ENCODE measurements around the gene ARRB1. TPM values are rescaled to one million over a fixed set of nuclear protein-coding genes. Genes with fewer than 3 reads are reported as not detected.
A peak's percentile ranks its signal among the peaks of the same experiment; 100 is the strongest.

The ARRB1 gene
- total and polyA plus RNA-seq, 4 donors: 5.8 to 76.1 (median 21.0) TPM

DNA sequence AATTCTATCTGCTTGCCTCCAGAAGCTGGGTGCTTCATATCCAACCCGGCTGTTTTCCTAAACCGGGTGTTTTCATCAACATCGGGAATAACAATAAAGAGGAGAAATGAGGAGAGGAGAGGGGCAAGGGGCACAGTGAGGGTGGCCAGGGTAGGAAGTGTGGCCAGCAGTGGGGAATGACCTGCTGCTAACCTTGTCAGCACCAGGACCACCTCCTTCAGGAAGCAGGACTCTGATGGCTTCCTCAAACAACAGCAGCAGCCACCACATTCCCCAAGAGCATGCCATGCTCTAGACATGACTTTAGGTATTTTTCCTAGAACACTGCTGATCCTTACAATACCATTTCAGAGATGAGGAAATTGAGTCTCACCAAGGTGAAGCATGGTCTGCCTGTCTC, 58.5 kb downstream of the ARRB1 start:
- WGBS, 2 donors: 72 to 83% methylated on average over 3 of the region's 3 CpGs
- DNase-seq (no peak), ATAC-seq (ENCODE audit: low FRiP score) (no peak)
- H3K36me3 ChIP-seq (ENCODE audit: control insufficient read depth in 1 of 2, insufficient read depth in 2 of 2, low read length in 1 of 2): no peaks in the 10 kb centered on the region
- H3K4me1 ChIP-seq (ENCODE audit: control insufficient read depth in 1 of 2, insufficient read depth in 2 of 2, low read length in 2 of 2): no peaks in the 10 kb centered on the region
- intact Hi-C loops (cut with DNase I): no loop called here
- H3K27me3 ChIP-seq (ENCODE audit: control insufficient read depth in 1 of 2, insufficient read depth in 2 of 2, low read length in 1 of 2): no peaks in the 10 kb centered on the region
- no peak overlapping the region for H3K27ac ChIP-seq (ENCODE audit: low read depth in 1 of 2, low read length in 2 of 2)
- no peaks in the 10 kb centered on the region for H3K9me3 ChIP-seq (ENCODE audit: control insufficient read depth, low read length)
- H3K4me3 ChIP-seq (ENCODE audit: low read length in 2 of 2): no peak overlapping the region

DNA sequence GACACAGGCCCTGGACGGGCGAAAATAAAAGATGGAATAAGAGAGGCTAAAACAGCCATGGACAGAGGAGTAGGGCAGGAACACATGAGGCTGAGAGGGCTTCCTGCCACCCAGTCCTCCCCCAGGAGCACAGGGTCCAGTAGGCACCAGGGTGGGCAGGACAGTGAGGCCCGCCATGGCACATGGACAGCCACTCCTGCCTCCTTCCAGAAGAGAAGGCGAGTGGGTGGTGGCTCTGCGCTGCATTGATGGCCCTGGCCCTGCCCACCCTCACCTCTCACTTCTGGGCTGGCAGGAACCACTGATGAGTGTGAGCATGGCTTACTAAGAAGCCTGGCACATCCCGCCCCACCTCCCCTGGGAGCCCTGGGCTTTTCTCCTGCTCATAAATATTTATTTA, 59.7 kb downstream of the ARRB1 start:
- intact Hi-C loops (cut with DNase I): no loop called here
- Histone ChIP-seq H3K27me3 (ENCODE audit: control insufficient read depth in 1 of 2, insufficient read depth in 2 of 2, low read length in 1 of 2) (no peaks in the 10 kb centered on the region), H3K9me3 (ENCODE audit: control insufficient read depth, low read length) (no peaks in the 10 kb centered on the region), H3K36me3 (ENCODE audit: control insufficient read depth in 1 of 2, insufficient read depth in 2 of 2, low read length in 1 of 2) (no peaks in the 10 kb centered on the region), H3K27ac (ENCODE audit: low read depth in 1 of 2, low read length in 2 of 2) (no peak overlapping the region), H3K4me1 (ENCODE audit: control insufficient read depth in 1 of 2, insufficient read depth in 2 of 2, low read length in 2 of 2) (no peaks in the 10 kb centered on the region), H3K4me3 (ENCODE audit: low read length in 2 of 2) (no peak overlapping the region)
- 88 to 96% methylated on average over 6 of the region's 6 CpGs for WGBS, 2 donors
- ATAC-seq (ENCODE audit: low FRiP score) (no peak), DNase-seq (no peak)

DNA sequence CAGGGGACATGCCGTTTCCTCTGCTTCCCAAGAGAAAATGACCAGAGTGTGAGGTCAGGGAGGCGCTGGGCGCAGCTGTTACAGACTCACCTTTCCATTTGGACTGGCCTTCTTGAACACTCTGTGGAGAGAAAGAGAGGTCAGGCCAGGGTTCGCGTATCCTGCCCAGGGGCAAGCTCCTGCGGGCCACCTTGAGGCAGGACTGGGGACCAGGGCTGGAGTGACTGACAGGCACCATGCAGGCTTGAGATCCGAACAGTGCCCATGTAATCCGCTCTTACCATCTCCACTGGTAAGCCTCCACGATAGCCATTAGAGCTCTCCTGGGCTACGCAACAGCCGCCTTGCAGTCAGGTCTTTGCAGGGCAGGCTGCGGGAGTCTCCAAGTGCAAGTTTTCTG, 61.5 kb downstream of the ARRB1 start:
- no peak overlapping the region for H3K27ac ChIP-seq (ENCODE audit: low read depth in 1 of 2, low read length in 2 of 2)
- ATAC-seq (ENCODE audit: low FRiP score) (no peak), DNase-seq (peak in 1 of 2 donors; percentile 48)
- intact Hi-C loops (cut with DNase I): loop anchor here in 1 of 2 donors (10.0 kb wide), 1 partner anchor 245 kb away; no protein-coding TSS in a partner anchor
- no peak overlapping the region for H3K4me3 ChIP-seq (ENCODE audit: low read length in 2 of 2)
- WGBS, 2 donors: 91 to 92% methylated on average over 12 of the region's 12 CpGs
- H3K36me3 ChIP-seq (ENCODE audit: control insufficient read depth in 1 of 2, insufficient read depth in 2 of 2, low read length in 1 of 2): no peaks in the 10 kb centered on the region
- no peaks in the 10 kb centered on the region for H3K9me3 ChIP-seq (ENCODE audit: control insufficient read depth, low read length)
- no peaks in the 10 kb centered on the region for H3K4me1 ChIP-seq (ENCODE audit: control insufficient read depth in 1 of 2, insufficient read depth in 2 of 2, low read length in 2 of 2)
- H3K27me3 ChIP-seq (ENCODE audit: control insufficient read depth in 1 of 2, insufficient read depth in 2 of 2, low read length in 1 of 2): no peaks in the 10 kb centered on the region

DNA sequence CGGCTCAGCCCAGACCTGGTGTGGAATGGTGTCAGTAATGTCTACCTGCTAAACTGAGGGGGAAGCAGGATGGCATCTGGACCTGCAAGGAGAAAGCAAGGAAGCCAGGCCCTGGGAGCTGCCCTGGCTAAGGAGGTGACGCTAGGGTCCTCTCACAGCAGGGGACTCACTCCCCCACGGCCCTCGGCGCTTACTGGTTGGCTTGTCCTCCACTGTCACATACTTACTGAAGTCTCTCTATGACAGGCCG, 62.0 kb downstream of the ARRB1 start:
- 69 to 71% methylated on average over 6 of the region's 6 CpGs for WGBS, 2 donors

DNA sequence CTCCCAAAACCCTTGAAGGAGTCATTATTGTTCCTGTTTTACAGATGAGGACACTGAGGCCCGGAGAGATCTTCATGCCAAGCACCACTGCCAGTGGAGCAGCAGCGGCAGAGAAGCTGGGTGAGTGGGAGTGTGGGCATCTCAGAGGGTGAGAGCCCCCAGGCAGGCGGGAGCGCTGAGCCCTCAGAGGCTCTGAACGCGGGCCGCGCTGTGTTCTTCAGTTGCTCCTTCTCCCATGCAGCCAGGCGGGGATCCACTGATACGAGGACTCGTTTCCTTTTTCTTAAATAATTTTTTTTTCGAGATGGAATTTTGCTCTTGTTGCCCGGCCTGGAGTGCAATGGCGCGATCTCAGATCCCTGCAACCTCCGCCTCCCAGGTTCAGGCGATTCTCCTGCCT, 63.9 kb downstream of the ARRB1 start:
- no peaks in the 10 kb centered on the region for H3K4me1 ChIP-seq (ENCODE audit: control insufficient read depth in 1 of 2, insufficient read depth in 2 of 2, low read length in 2 of 2)
- no peak overlapping the region for H3K27ac ChIP-seq (ENCODE audit: low read depth in 1 of 2, low read length in 2 of 2)
- intact Hi-C loops (cut with DNase I): loop anchor here in 1 of 2 donors (10.0 kb wide), 1 partner anchor 247 kb away; no protein-coding TSS in a partner anchor
- H3K4me3 ChIP-seq (ENCODE audit: low read length in 2 of 2): no peak overlapping the region
- WGBS, 2 donors: 97 to 98% methylated on average over 17 of the region's 17 CpGs
- H3K9me3 ChIP-seq (ENCODE audit: control insufficient read depth, low read length): no peaks in the 10 kb centered on the region
- no peaks in the 10 kb centered on the region for H3K27me3 ChIP-seq (ENCODE audit: control insufficient read depth in 1 of 2, insufficient read depth in 2 of 2, low read length in 1 of 2)
- ATAC-seq (ENCODE audit: low FRiP score) (no peak), DNase-seq (peak in 1 of 2 donors; percentile 61)
- H3K36me3 ChIP-seq (ENCODE audit: control insufficient read depth in 1 of 2, insufficient read depth in 2 of 2, low read length in 1 of 2): no peaks in the 10 kb centered on the region

More for the DNA sequence above, 62.0 kb downstream of the ARRB1 start:
- no peaks in the 10 kb centered on the region for H3K27me3 ChIP-seq (ENCODE audit: control insufficient read depth in 1 of 2, insufficient read depth in 2 of 2, low read length in 1 of 2)
- no peaks in the 10 kb centered on the region for H3K36me3 ChIP-seq (ENCODE audit: control insufficient read depth in 1 of 2, insufficient read depth in 2 of 2, low read length in 1 of 2)
- no peak for ATAC-seq (ENCODE audit: low FRiP score)
- intact Hi-C loops (cut with DNase I): loop anchor here in 1 of 2 donors (10.0 kb wide), 1 partner anchor 245 kb away; no protein-coding TSS in a partner anchor
- DNase-seq: peak in 1 of 2 donors; percentile 59
- H3K4me3 ChIP-seq (ENCODE audit: low read length in 2 of 2): no peak overlapping the region
- H3K27ac ChIP-seq (ENCODE audit: low read depth in 1 of 2, low read length in 2 of 2): no peak overlapping the region
- no peaks in the 10 kb centered on the region for H3K4me1 ChIP-seq (ENCODE audit: control insufficient read depth in 1 of 2, insufficient read depth in 2 of 2, low read length in 2 of 2)
- H3K9me3 ChIP-seq (ENCODE audit: control insufficient read depth, low read length): no peaks in the 10 kb centered on the region

DNA sequence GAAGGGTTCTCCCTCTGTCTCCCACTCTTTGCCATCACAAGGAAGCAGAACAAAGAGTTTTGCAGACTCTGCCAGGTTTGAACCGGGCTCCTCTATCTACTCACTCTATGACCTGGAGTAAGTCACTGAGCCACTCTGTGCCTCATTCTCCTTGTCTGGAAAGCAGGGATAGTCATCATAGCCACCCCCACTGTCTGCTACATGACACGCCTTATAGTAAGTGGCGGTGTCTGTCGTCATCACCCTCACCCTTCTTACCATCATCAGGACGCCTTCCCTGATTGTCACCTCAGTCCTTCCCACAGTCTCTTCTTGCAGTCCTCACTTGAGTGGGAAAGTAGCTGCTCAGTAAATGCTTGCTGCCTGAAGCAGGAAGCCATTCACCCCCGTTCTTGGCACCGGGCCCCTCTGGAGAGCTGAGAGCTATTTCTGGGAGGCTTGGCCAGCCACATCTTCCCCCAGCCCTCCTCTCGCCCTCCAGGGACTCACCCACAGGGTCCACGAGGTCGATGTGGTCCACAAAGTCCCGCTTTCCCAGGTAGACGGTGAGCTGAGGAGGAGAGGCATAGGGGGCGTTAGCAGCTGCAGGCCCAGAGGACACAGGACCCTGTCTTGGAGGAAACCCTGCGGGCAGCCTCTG, 64.5 kb downstream of the ARRB1 start:
- Histone ChIP-seq H3K9me3 (ENCODE audit: control insufficient read depth, low read length) (no peaks in the 10 kb centered on the region), H3K4me1 (ENCODE audit: control insufficient read depth in 1 of 2, insufficient read depth in 2 of 2, low read length in 2 of 2) (no peaks in the 10 kb centered on the region), H3K27ac (ENCODE audit: low read depth in 1 of 2, low read length in 2 of 2) (no peak overlapping the region), H3K36me3 (ENCODE audit: control insufficient read depth in 1 of 2, insufficient read depth in 2 of 2, low read length in 1 of 2) (no peaks in the 10 kb centered on the region), H3K4me3 (ENCODE audit: low read length in 2 of 2) (no peak overlapping the region), H3K27me3 (ENCODE audit: control insufficient read depth in 1 of 2, insufficient read depth in 2 of 2, low read length in 1 of 2) (no peaks in the 10 kb centered on the region)
- intact Hi-C loops (cut with DNase I): loop anchor here in 1 of 2 donors (10.0 kb wide), 1 partner anchor 248 kb away; no protein-coding TSS in a partner anchor
- 72 to 73% methylated on average over 14 of the region's 14 CpGs for WGBS, 2 donors
- DNase-seq (no peak), ATAC-seq (ENCODE audit: low FRiP score) (no peak)

DNA sequence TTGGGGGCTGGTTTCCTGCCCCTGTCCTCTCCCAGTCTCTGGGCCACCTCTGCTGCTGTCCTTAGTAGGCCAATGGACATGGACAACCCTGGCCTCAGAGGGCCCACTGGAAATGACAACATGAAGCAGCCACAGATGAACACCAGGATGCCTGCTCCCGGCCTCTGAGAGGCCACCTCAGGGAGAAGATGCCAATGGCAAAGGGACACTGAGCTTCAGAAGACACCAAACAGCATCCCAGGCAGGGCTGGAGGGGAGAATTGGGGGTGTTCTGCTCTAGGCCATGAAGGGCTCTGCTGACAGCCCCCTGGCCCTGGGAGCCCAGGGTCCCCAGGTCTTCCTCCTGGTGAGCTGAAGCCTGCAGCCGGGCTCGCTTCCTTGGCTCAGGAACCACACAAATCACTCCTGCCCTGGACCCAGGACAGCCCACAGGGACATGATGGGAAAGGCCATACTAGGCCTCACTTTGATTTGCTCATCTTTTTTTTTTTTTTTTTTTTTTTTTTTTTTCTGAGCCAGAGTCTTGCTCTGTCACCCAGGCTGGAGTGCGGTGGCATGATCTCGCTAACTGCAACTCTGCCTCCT, 65.6 kb downstream of the ARRB1 start:
- H3K27me3 ChIP-seq (ENCODE audit: control insufficient read depth in 1 of 2, insufficient read depth in 2 of 2, low read length in 1 of 2): no peaks in the 10 kb centered on the region
- no peaks in the 10 kb centered on the region for H3K36me3 ChIP-seq (ENCODE audit: control insufficient read depth in 1 of 2, insufficient read depth in 2 of 2, low read length in 1 of 2)
- H3K4me3 ChIP-seq (ENCODE audit: low read length in 2 of 2): no peak overlapping the region
- intact Hi-C loops (cut with DNase I): loop anchor here in 1 of 2 donors (10.0 kb wide), 1 partner anchor 249 kb away; no protein-coding TSS in a partner anchor
- WGBS, 2 donors: 99 to 100% methylated on average over 5 of the region's 5 CpGs
- no peak overlapping the region for H3K27ac ChIP-seq (ENCODE audit: low read depth in 1 of 2, low read length in 2 of 2)
- H3K9me3 ChIP-seq (ENCODE audit: control insufficient read depth, low read length): no peaks in the 10 kb centered on the region
- peak in 1 of 2 donors; percentile 42 for DNase-seq
- no peaks in the 10 kb centered on the region for H3K4me1 ChIP-seq (ENCODE audit: control insufficient read depth in 1 of 2, insufficient read depth in 2 of 2, low read length in 2 of 2)
- no peak for ATAC-seq (ENCODE audit: low FRiP score)

DNA sequence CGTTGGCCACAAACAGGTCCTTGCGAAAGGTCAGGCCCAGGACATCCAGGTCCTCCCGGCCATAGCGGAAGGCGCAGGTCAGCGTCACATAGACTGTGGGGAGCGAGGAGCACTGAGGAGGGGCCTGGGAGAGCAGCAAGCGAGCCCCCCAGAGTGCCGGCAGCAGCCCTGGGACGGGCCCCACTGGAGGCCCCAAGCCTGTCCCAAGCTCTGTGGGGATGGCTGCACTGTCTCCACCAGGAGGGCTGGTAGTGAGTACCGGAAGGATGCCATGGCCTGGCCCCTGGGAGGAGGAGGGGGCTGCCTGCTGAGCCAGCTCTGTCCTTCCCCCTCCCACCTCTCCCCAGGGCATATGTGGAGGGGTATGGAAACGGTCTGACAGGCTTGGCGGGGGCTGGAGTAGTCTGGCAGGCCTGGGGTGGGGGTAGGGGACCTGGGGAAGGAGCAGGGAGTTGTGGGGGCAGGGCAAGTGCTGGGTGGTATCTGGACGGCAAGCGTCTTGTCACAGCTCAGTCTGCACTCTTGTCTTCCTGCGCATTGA, 68.0 kb downstream of the ARRB1 start:
- Histone ChIP-seq H3K9me3 (ENCODE audit: control insufficient read depth, low read length) (no peaks in the 10 kb centered on the region), H3K27ac (ENCODE audit: low read depth in 1 of 2, low read length in 2 of 2) (no peak overlapping the region), H3K27me3 (ENCODE audit: control insufficient read depth in 1 of 2, insufficient read depth in 2 of 2, low read length in 1 of 2) (no peaks in the 10 kb centered on the region), H3K36me3 (ENCODE audit: control insufficient read depth in 1 of 2, insufficient read depth in 2 of 2, low read length in 1 of 2) (no peaks in the 10 kb centered on the region), H3K4me3 (ENCODE audit: low read length in 2 of 2) (no peak overlapping the region), H3K4me1 (ENCODE audit: control insufficient read depth in 1 of 2, insufficient read depth in 2 of 2, low read length in 2 of 2) (no peaks in the 10 kb centered on the region)
- DNase-seq: peak in 1 of 2 donors; percentile 66
- no peak for ATAC-seq (ENCODE audit: low FRiP score)
- intact Hi-C loops (cut with DNase I): loop anchor here (5.0 to 10.0 kb wide), 2 partner anchors 99 to 251 kb away; no protein-coding TSS in a partner anchor
- 87 to 89% methylated on average over 14 to 16 of the region's 16 CpGs for WGBS, 2 donors
